ENCODE measurements around the gene OR2A25. TPM values are rescaled to one million over a fixed set of nuclear protein-coding genes. Genes with fewer than 3 reads are reported as not detected.

Gene OR2A25
- polyA plus RNA-seq, 2 of the 4 experiments (the other 2 are of a cell fraction), result not detected

- TF ChIP-seq EP300 (IDR thresholded peaks at IDR 0.05), result no peak
These were observed 53.3 kb downstream of the OR2A25 start, which contains the start of gene OR2A14 (continued) for GRCh38 chr7:144122876-144123275.

Small RNA genes lying within 50 kb of the gene (small RNA-seq; reads per million reads assigned to genes)
- gene OR2A41P, result 0 reads per million in 6 experiments

Other genes with a start within 250 kb of the OR2A25 start
- gene TCAF1, start 167.6 kb upstream of the OR2A25 start, polyA plus RNA-seq (2011; rRNA removed), result 32.7 and 33.5 TPM in 2 replicates
- 25.8 to 27.9 TPM (median 26.4 TPM) in 3 replicates for gene TCAF1, start 167.6 kb upstream of the OR2A25 start, polyA plus RNA-seq (2017; fragmentation: RNase III; extraction: RNeasy Plus Mini Kit Qiagen cat#74134 plus additional on column Dnase treatment)
- gene OR2F2, start 134.6 kb upstream of the OR2A25 start, polyA plus RNA-seq (2011; rRNA removed), result not detected in 2 replicates
- gene OR2F2, start 134.6 kb upstream of the OR2A25 start, polyA plus RNA-seq (2017; fragmentation: RNase III; extraction: RNeasy Plus Mini Kit Qiagen cat#74134 plus additional on column Dnase treatment), result not detected in 3 replicates
- not detected in 2 replicates for gene OR2F1, start 115.0 kb upstream of the OR2A25 start, polyA plus RNA-seq (2011; rRNA removed)
- not detected in 3 replicates for gene OR2F1, start 115.0 kb upstream of the OR2A25 start, polyA plus RNA-seq (2017; fragmentation: RNase III; extraction: RNeasy Plus Mini Kit Qiagen cat#74134 plus additional on column Dnase treatment)
- not detected in 2 replicates for gene OR6B1, start 69.5 kb upstream of the OR2A25 start, polyA plus RNA-seq (2011; rRNA removed)
- not detected in 3 replicates for gene OR6B1, start 69.5 kb upstream of the OR2A25 start, polyA plus RNA-seq (2017; fragmentation: RNase III; extraction: RNeasy Plus Mini Kit Qiagen cat#74134 plus additional on column Dnase treatment)
- gene OR2A5, start 20.9 kb upstream of the OR2A25 start, polyA plus RNA-seq (2011; rRNA removed), result not detected in 2 replicates
- not detected in 3 replicates for gene OR2A5, start 20.9 kb upstream of the OR2A25 start, polyA plus RNA-seq (2017; fragmentation: RNase III; extraction: RNeasy Plus Mini Kit Qiagen cat#74134 plus additional on column Dnase treatment)
- gene OR2A12, start 16.5 kb downstream of the OR2A25 start, polyA plus RNA-seq (2011; rRNA removed), result not detected in 2 replicates
- gene OR2A12, start 16.5 kb downstream of the OR2A25 start, polyA plus RNA-seq (2017; fragmentation: RNase III; extraction: RNeasy Plus Mini Kit Qiagen cat#74134 plus additional on column Dnase treatment), result not detected in 3 replicates
- gene OR2A2, start 39.8 kb downstream of the OR2A25 start, polyA plus RNA-seq (2011; rRNA removed), result not detected in 2 replicates
- gene OR2A2, start 39.8 kb downstream of the OR2A25 start, polyA plus RNA-seq (2017; fragmentation: RNase III; extraction: RNeasy Plus Mini Kit Qiagen cat#74134 plus additional on column Dnase treatment), result not detected in 3 replicates
- gene OR2A14, start 53.4 kb downstream of the OR2A25 start, polyA plus RNA-seq (2011; rRNA removed), result not detected in 2 replicates
- not detected in 3 replicates for gene OR2A14, start 53.4 kb downstream of the OR2A25 start, polyA plus RNA-seq (2017; fragmentation: RNase III; extraction: RNeasy Plus Mini Kit Qiagen cat#74134 plus additional on column Dnase treatment)
- 0.08 and 0.22 TPM in 2 replicates for gene CTAGE4, start 113.7 kb downstream of the OR2A25 start, polyA plus RNA-seq (2011; rRNA removed)
- gene CTAGE4, start 113.7 kb downstream of the OR2A25 start, polyA plus RNA-seq (2017; fragmentation: RNase III; extraction: RNeasy Plus Mini Kit Qiagen cat#74134 plus additional on column Dnase treatment), result not detected in 3 replicates
- 0.54 and 0.94 TPM in 2 replicates for gene ARHGEF35, start 126.0 kb downstream of the OR2A25 start, polyA plus RNA-seq (2011; rRNA removed)
- gene ARHGEF35, start 126.0 kb downstream of the OR2A25 start, polyA plus RNA-seq (2017; fragmentation: RNase III; extraction: RNeasy Plus Mini Kit Qiagen cat#74134 plus additional on column Dnase treatment), result 0.71 to 1.3 TPM (median 1.2 TPM) in 3 replicates
- not detected in 2 replicates for gene OR2A42, start 169.8 kb downstream of the OR2A25 start, polyA plus RNA-seq (2011; rRNA removed)
- not detected in 3 replicates for gene OR2A42, start 169.8 kb downstream of the OR2A25 start, polyA plus RNA-seq (2017; fragmentation: RNase III; extraction: RNeasy Plus Mini Kit Qiagen cat#74134 plus additional on column Dnase treatment)
- not detected in 2 replicates for gene OR2A7, start 195.0 kb downstream of the OR2A25 start, polyA plus RNA-seq (2011; rRNA removed)
- gene OR2A7, start 195.0 kb downstream of the OR2A25 start, polyA plus RNA-seq (2017; fragmentation: RNase III; extraction: RNeasy Plus Mini Kit Qiagen cat#74134 plus additional on column Dnase treatment), result not detected in 3 replicates
- 0.06 TPM in 1 of 2 replicates, not detected in the other for gene CTAGE8, start 199.5 kb downstream of the OR2A25 start, polyA plus RNA-seq (2011; rRNA removed)
- gene CTAGE8, start 199.5 kb downstream of the OR2A25 start, polyA plus RNA-seq (2017; fragmentation: RNase III; extraction: RNeasy Plus Mini Kit Qiagen cat#74134 plus additional on column Dnase treatment), result not detected in 3 replicates
- gene OR2A1, start 242.6 kb downstream of the OR2A25 start, polyA plus RNA-seq (2011; rRNA removed), result not detected in 2 replicates
- not detected in 3 replicates for gene OR2A1, start 242.6 kb downstream of the OR2A25 start, polyA plus RNA-seq (2017; fragmentation: RNase III; extraction: RNeasy Plus Mini Kit Qiagen cat#74134 plus additional on column Dnase treatment)